HepG2 (cell line): ENCODE data around the gene ATP8B1. TPM values are rescaled to one million over a fixed set of nuclear protein-coding genes. Genes with fewer than 3 reads are reported as not detected.
A peak's percentile ranks its signal among the peaks of the same experiment; 100 is the strongest.

Source experiments
- BRCA1 ChIP-seq: sonication (generic); formaldehyde crosslinking; IDR thresholded peaks from 2 replicates; pipeline ENCODE4 v1.4.0; 2020; ENCODE audit warnings: missing genetic modification reagents
- CCAR2 ChIP-seq: fragments of 200-400 bp; formaldehyde crosslinking; optimal IDR thresholded peaks from 2 replicates; pipeline ENCODE3; 2018; ENCODE audit warnings: low read depth, mild to moderate bottlenecking, low read length, moderate library complexity
- CREBL2 ChIP-seq: sonication (generic); formaldehyde crosslinking; IDR thresholded peaks from 2 replicates; pipeline ENCODE4 v1.8.1; 2023; ENCODE audit warnings: missing genetic modification reagents, mild to moderate bottlenecking, borderline replicate concordance
- GLMP ChIP-seq: sonication (generic); formaldehyde crosslinking; IDR thresholded peaks from 2 replicates; pipeline ENCODE4 v1.9.0; 2021; ENCODE audit warnings: missing genetic modification reagents, mild to moderate bottlenecking, borderline replicate concordance
- HMGXB4 ChIP-seq, 2 experiments: sonication (generic) in 1 of 2; formaldehyde crosslinking in 1 of 2; IDR thresholded peaks; 2 replicates each; pipeline versions ENCODE4 v1.4.0 to v1.6.1; 2018 to 2020; ENCODE audit warnings: missing genetic modification reagents in 2 of 2, borderline replicate concordance in 1 of 2, low read depth in 1 of 2, mild to moderate bottlenecking in 1 of 2, missing biosample characterization in 1 of 2
- HNF4A ChIP-seq: sonication (generic); formaldehyde crosslinking; IDR thresholded peaks from 2 replicates; pipeline ENCODE4 v1.4.0; 2020; ENCODE audit warnings: missing genetic modification reagents
- NRL ChIP-seq: sonication (generic); formaldehyde crosslinking; IDR thresholded peaks from 2 replicates; pipeline ENCODE4 v1.5.0; 2020; ENCODE audit warnings: missing genetic modification reagents, mild to moderate bottlenecking, moderate library complexity, borderline replicate concordance
- PAX8 ChIP-seq: sonication (generic); formaldehyde crosslinking; IDR thresholded peaks from 2 replicates; pipeline ENCODE4 v1.8.0; 2022; ENCODE audit warnings: mild to moderate bottlenecking, missing genetic modification reagents, borderline replicate concordance
- PITX1 ChIP-seq: sonication (generic); formaldehyde crosslinking; IDR thresholded peaks from 2 replicates; pipeline ENCODE4 v1.5.1; 2020; ENCODE audit warnings: mild to moderate bottlenecking, missing genetic modification reagents
- RFXANK ChIP-seq: IDR thresholded peaks from 2 replicates; pipeline ENCODE4 v1.6.1; 2016
- TCF7L2 ChIP-seq: IDR thresholded peaks from 2 replicates; pipeline ENCODE4 v1.6.1; 2011; ENCODE audit warnings: mild to moderate bottlenecking, low read depth, low read length, moderate library complexity
- YEATS2 ChIP-seq: sonication (generic); formaldehyde crosslinking; IDR thresholded peaks from 2 replicates; pipeline ENCODE4 v1.4.0; 2020; ENCODE audit warnings: missing genetic modification reagents, borderline replicate concordance
- ZKSCAN1 ChIP-seq: fragments of 150-350 bp; IDR thresholded peaks from 2 replicates; pipeline ENCODE4 v1.6.1; 2014; ENCODE audit warnings: low read length
- ZNF160 ChIP-seq: sonication (generic); formaldehyde crosslinking; IDR thresholded peaks from 2 replicates; pipeline ENCODE4 v1.8.0; 2022; ENCODE audit warnings: mild to moderate bottlenecking, inconsistent platforms, missing genetic modification reagents
- ZNF263 ChIP-seq: sonication (generic); formaldehyde crosslinking; IDR thresholded peaks from 2 replicates; pipeline ENCODE4 v1.4.0; 2020; ENCODE audit warnings: missing genetic modification reagents
- ZNF674 ChIP-seq: sonication (generic); formaldehyde crosslinking; IDR thresholded peaks from 2 replicates; pipeline ENCODE4 v1.5.0; 2020; ENCODE audit warnings: low read depth, mild to moderate bottlenecking, missing genetic modification reagents
- ZNF724P ChIP-seq: sonication (generic); formaldehyde crosslinking; IDR thresholded peaks from 2 replicates; pipeline ENCODE4 v1.8.0; 2022; ENCODE audit warnings: missing genetic modification reagents, borderline replicate concordance
- ZNF770 ChIP-seq: sonication (generic); formaldehyde crosslinking; IDR thresholded peaks from 2 replicates; pipeline ENCODE4 v1.5.0; 2020; ENCODE audit warnings: mild to moderate bottlenecking, missing genetic modification reagents
- ZNF781 ChIP-seq: sonication (generic); formaldehyde crosslinking; IDR thresholded peaks from 2 replicates; pipeline ENCODE4 v1.5.1; 2020; ENCODE audit warnings: borderline replicate concordance, mild to moderate bottlenecking, missing genetic modification reagents; ENCODE audit errors: not compliant biosample characterization
- ZNF83 ChIP-seq: sonication (generic); formaldehyde crosslinking; IDR thresholded peaks from 2 replicates; pipeline ENCODE4 v1.4.0; 2020; ENCODE audit warnings: missing genetic modification reagents, mild to moderate bottlenecking, borderline replicate concordance
- ZNF883 ChIP-seq: sonication (generic); formaldehyde crosslinking; IDR thresholded peaks from 2 replicates; pipeline ENCODE4 v1.5.1; 2020; ENCODE audit warnings: mild to moderate bottlenecking, missing genetic modification reagents; ENCODE audit errors: not compliant biosample characterization
- polyA plus RNA-seq, 8 experiments: library from polyadenylated mRNA; depleted of rRNA in 3 of 8; stranded (reverse) in 7 of 8; unstranded in 1 of 8; fragments of >200 nt; fragmentation: Illumina TruSeq in 4 of 8; extraction: Trizol in 4 of 8; gene quantifications; 2 replicates each; pipeline versions ENCODE4 v1.2.1 to v1.2.3, GENCODE V29; 2011 to 2016; ENCODE audit warnings: low read depth in 4 of 8, missing spikeins in 1 of 8, mixed read lengths in 1 of 8; ENCODE audit not compliant: insufficient read depth in 1 of 8
- total RNA-seq, 5 experiments: library from RNA; depleted of rRNA; stranded (reverse); fragments of >200 nt; fragmentation: Illumina TruSeq; extraction: Trizol; gene quantifications; 2 replicates each; pipeline ENCODE4 v1.2.3, GENCODE V29; 2016; ENCODE audit warnings: low read depth in 1 of 5
- TF ChIP-seq, protein P1 (sequence below): sonication (generic); formaldehyde crosslinking; conservative IDR thresholded peaks from 2 replicates; pipeline ENCODE4 v1.8.0; 2022; ENCODE audit warnings: missing genetic modification reagents

ATP8B1 gene
- total and polyA plus RNA-seq, 2 of the 13 experiments (the other 11 are each of a cell fraction or from before 2014, with no cell fraction given) = 2.8 to 4.0 TPM

DNA sequence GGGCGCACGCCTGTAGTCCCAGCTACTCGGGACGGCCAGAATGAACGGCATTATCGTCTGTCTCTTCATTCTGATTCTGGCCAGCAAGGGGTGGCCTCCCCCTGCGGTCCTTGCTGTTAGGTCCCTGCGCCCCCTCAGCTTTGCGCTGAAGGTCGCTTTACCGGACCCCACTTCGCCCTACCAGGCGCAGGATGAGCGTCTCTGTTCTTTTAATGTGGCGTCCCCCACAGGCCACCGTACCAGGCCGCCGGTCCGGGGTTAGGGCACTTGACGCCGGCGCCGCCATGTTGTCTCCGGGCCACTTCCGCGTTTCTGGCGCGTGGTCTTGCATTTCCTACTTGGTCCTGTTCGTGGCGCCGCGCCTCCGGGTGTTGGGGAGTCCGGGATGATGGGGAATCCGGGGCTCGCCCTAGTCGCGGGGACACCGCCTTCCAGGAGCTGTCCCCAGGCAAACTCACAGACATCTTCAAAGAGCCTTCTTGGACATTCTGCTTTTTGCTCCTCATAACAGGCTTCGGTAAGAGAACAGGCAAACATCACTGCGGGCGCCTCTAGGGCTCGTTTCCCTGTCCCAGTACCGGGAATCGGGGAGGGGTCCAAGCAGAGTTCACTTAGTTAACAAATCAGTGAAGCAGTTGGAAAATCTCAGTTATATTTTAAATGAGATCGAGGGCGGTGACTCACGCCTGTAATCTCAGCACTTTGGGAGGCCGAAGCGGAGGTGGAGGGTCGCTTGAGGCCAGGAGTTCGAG, 172.9 kb downstream of the ATP8B1 start (continued):
- TF ChIP-seq NRL (CRISPR knock-in tag) (peak; percentile 63; the same call in 1 of the 2 replicates), RFXANK (CRISPR knock-in tag) (0 out of 2 replicates have a peak, but pooled peaks have one; percentile 53), YEATS2 (peak; percentile 82), ZKSCAN1 (no peak), ZNF160 (peak; percentile 73; the same call in 1 of the 2 replicates), ZNF883 (CRISPR knock-in tag) (no peak), ZNF724P (CRISPR knock-in tag) (no peak), PAX8 (no peak), PITX1 (CRISPR knock-in tag) (peak; percentile 22; the same call in 1 of the 2 replicates), HMGXB4 (CRISPR knock-in tag; IDR thresholded peaks at IDR 0.05; ENCODE audit: borderline replicate concordance in 1 of 2, low read depth in 1 of 2) (peak; percentile 92 to 95), GLMP (CRISPR knock-in tag) (no peak), ZNF263 (CRISPR knock-in tag) (peak; percentile 77), CREBL2 (CRISPR knock-in tag) (no peak), CCAR2 (no peak), ZNF770 (CRISPR knock-in tag) (peak; percentile 69; the same call in 1 of the 2 replicates), ZNF83 (CRISPR knock-in tag) (no peak), ZNF674 (CRISPR knock-in tag) (no peak), TCF7L2 (no peak), ZNF781 (CRISPR knock-in tag) (no peak), HNF4A (CRISPR knock-in tag) (peak; percentile 30), BRCA1 (CRISPR knock-in tag) (0 out of 2 replicates have a peak, but pooled peaks have one; percentile 44)
- TF ChIP-seq, protein P1, sequence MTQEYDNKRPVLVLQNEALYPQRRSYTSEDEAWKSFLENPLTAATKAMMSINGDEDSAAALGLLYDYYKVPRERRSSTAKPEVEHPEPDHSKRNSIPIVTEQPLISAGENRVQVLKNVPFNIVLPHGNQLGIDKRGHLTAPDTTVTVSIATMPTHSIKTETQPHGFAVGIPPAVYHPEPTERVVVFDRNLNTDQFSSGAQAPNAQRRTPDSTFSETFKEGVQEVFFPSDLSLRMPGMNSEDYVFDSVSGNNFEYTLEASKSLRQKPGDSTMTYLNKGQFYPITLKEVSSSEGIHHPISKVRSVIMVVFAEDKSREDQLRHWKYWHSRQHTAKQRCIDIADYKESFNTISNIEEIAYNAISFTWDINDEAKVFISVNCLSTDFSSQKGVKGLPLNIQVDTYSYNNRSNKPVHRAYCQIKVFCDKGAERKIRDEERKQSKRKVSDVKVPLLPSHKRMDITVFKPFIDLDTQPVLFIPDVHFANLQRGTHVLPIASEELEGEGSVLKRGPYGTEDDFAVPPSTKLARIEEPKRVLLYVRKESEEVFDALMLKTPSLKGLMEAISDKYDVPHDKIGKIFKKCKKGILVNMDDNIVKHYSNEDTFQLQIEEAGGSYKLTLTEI (CRISPR knock-in tag) = no peak
